Activated naive CD8-positive, alpha-beta T cell treated with anti-CD3 and anti-CD28 coated beads for 36 hours (primary cell): ENCODE data around the gene KLF4. TPM values are rescaled to one million over a fixed set of nuclear protein-coding genes. Genes with fewer than 3 reads are reported as not detected.

Source experiments
- DNase-seq: peaks from one replicate; pipeline ENCODE4 v3.0.0; 2021
- H3K27ac Mint-ChIP-seq: one replicate; pipeline ENCODE4 v1.8.0; 2022; ENCODE audit warnings: mild to moderate bottlenecking, moderate library complexity, mixed read lengths
- H3K27me3 Mint-ChIP-seq: one replicate; pipeline ENCODE4 v1.8.0; 2022; ENCODE audit warnings: mild to moderate bottlenecking, mixed read lengths
- H3K36me3 Mint-ChIP-seq: one replicate; pipeline ENCODE4 v1.8.0; 2021; ENCODE audit warnings: mild to moderate bottlenecking, mixed read lengths
- H3K4me1 Mint-ChIP-seq: one replicate; pipeline ENCODE4 v1.8.0; 2021; ENCODE audit warnings: mixed read lengths
- H3K4me3 Mint-ChIP-seq: one replicate; pipeline ENCODE4 v1.8.0; 2022; ENCODE audit warnings: mild to moderate bottlenecking, moderate library complexity, mixed read lengths
- H3K9me3 Mint-ChIP-seq: one replicate; pipeline ENCODE4 v1.8.0; 2022; ENCODE audit warnings: mixed read lengths
- total RNA-seq, 2 experiments: library from RNA; stranded (reverse); gene quantifications; one replicate each; pipeline ENCODE4 v1.2.3, GENCODE V29; 2021

Gene KLF4
- total RNA-seq, 2 experiments from 2014 or later, result 0.50 to 0.62 TPM

DNA sequence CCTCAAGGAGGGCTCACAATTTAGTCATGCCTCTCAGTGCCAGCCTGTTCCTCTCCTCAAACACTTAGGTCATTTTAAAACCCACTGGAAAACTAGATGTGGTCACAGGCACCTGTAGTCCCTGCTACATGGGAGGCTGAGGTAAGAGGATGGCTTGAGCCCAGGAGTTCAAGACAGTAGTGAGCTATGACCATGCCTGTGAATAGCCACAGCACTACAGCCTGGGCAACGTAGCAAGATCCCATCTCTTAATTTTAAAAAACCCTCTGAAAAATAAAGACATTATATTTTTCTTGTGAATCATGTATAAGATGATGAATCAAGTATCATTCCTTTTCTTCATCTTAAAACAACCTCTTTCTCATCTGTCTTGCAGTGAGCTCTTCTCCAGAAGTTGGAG, 45.8 kb downstream of the KLF4 start:
- H3K27ac Mint-ChIP-seq, result no peak overlapping the region
- no peaks in the 10 kb centered on the region for H3K36me3 Mint-ChIP-seq
- no peak for DNase-seq
- H3K4me1 Mint-ChIP-seq, result no peaks in the 10 kb centered on the region
- H3K27me3 Mint-ChIP-seq, result peaks cover 3% of the 10 kb centered on the region
- no peaks in the 10 kb centered on the region for H3K9me3 Mint-ChIP-seq
- H3K4me3 Mint-ChIP-seq, result no peak overlapping the region

DNA sequence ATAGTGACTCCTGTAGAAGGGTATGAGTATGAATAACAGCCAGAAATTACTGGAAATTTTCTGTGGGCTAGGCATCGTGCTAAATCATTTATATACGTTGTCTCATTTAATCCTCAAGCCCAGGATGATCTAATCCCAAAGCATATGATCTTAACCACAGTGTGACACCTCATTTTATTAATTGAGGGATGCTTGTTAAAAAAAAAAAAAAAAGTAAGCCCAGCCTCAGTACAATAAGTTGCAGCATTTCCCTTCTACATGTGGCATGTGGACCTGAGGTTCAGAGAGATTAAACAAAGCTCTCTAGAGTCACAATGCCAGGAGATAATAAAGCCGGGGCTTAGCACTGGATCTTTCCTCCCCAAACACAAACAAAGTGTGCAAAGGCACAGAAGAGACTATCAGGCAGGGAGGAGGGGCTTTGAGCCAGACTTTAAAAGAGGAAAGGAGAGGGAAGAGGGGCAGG, 49.5 kb downstream of the KLF4 start:
- no peaks in the 10 kb centered on the region for H3K36me3 Mint-ChIP-seq
- H3K9me3 Mint-ChIP-seq, result no peaks in the 10 kb centered on the region
- H3K27ac Mint-ChIP-seq, result no peak overlapping the region
- H3K4me1 Mint-ChIP-seq, result no peaks in the 10 kb centered on the region
- peaks cover 3% of the 10 kb centered on the region for H3K27me3 Mint-ChIP-seq
- no peak for DNase-seq
- no peak overlapping the region for H3K4me3 Mint-ChIP-seq

DNA sequence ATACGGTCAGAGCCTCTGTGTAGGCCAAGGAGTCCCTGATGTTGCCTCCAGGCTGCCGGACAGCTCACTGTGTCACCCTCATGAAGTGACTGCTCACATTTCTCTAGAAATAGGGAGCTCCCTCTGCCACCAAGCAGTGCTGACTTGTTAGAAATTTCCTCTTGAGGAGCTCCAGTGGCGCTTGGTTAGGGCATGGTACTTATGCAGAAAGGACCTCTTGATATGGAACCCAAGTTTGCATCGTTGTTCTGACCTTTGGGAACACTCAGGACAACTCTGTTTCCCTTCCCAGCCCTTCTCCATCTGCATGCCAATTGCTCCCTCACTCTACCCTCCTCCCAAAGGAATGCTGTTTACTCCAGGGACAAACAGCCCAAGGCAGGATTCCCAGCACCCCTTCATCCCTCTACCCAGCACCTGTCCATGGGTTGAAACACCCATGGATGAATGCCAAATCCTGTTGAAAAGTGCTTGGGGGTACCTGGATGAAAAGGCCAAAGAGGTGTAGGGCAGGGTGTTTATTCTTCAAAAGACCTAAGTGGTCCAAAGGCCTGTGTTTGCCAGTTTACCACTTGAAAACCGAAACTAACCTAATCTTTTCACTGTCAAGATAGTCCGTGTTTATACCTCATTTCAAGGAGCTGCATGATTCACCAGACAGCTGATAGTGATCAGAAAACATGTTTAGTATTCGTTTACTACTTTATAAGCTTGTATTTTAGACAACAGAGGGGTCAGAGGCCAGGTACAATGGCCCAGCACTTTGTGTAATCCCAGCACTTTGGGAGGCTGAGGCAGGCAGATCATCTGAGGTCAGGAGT, 51.1 kb downstream of the KLF4 start:
- Mint-ChIP-seq H3K27ac (no peak overlapping the region), H3K36me3 (no peaks in the 10 kb centered on the region), H3K4me1 (no peaks in the 10 kb centered on the region), H3K9me3 (no peaks in the 10 kb centered on the region), H3K27me3 (peaks cover 3% of the 10 kb centered on the region), H3K4me3 (no peak overlapping the region)
- DNase-seq, result no peak

DNA sequence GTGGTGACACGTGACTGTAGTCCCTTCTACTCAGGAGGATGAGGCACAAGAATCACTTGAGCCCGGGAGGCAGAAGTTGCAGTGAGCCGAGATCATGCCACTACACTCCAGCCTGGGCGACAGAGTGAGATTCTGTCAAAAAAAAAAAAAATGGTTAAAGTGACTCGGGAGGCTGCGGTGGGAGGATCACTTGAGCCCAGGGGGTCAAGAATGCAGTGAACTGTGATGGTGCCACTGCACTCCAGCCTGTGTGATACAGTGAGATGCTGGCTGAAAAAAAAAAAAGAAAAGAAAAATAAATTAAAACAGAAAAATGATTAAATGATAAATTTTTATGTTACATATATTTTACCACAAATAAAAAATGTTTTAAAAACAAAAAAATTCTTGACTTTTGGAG, 51.9 kb downstream of the KLF4 start:
- H3K4me3 Mint-ChIP-seq, result no peak overlapping the region
- H3K27me3 Mint-ChIP-seq, result peaks cover 3% of the 10 kb centered on the region
- no peak for DNase-seq
- no peaks in the 10 kb centered on the region for H3K36me3 Mint-ChIP-seq
- H3K27ac Mint-ChIP-seq, result no peak overlapping the region
- no peaks in the 10 kb centered on the region for H3K4me1 Mint-ChIP-seq
- H3K9me3 Mint-ChIP-seq, result no peaks in the 10 kb centered on the region

DNA sequence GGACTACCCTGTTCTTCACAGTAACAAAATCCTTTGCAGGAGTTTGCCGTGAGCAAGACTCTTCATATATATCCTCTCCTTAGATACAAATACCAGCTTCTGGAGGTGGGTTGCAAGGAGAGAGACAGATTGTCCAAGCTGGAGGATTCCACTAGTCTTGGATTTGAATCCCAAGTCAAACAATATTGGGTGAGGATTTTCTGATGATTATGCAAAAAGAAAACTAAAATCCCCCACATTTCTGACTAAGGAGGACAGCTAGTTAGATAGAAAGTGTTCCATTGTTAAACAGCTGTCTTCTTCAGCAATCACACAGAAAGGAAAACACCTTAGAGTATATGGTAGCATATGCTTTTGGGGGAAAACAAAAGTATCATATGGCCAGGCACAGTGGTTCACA, 54.2 kb downstream of the KLF4 start:
- DNase-seq, result no peak
- Mint-ChIP-seq H3K9me3 (no peaks in the 10 kb centered on the region), H3K4me1 (no peaks in the 10 kb centered on the region), H3K27ac (no peak overlapping the region), H3K27me3 (peaks cover 3% of the 10 kb centered on the region), H3K4me3 (no peak overlapping the region), H3K36me3 (no peaks in the 10 kb centered on the region)

Other genes starting within 250 kb of the KLF4 start
- gene RAD23B, start 206.5 kb downstream of the KLF4 start, total RNA-seq, result 100 to 1,000 TPM; 142 to 148 TPM